Measurements from ENCODE around the gene TNRC6B. TPM values are rescaled to one million over a fixed set of nuclear protein-coding genes. Genes with fewer than 3 reads are reported as not detected.

The TNRC6B gene
- total RNA-seq, 1 experiment from 2014 or later: 58.1 TPM

GRCh38 chr22:40346185-40347118 is 168.7 kb downstream of the TNRC6B start, which contains the start of gene ADSL:
ADSL (plus strand) TSS chr22:40346500; CDS start chr22:40346559, 59 bp downstream.
- peak within 1 kb of the TSS; percentile 79 for H3K14ac ChIP-seq (ENCODE audit: insufficient read depth, low read length)
- no CpG with 5 or more reads among the region's 65 CpGs for WGBS (ENCODE audit: extremely low coverage, insufficient read length, low lambda C conversion rate)
- no peak within 1 kb of the TSS for H3K23ac ChIP-seq (ENCODE audit: insufficient read length, low read depth, low read length)
- H3K9me3 Mint-ChIP-seq: no peaks in the 10 kb centered on the region; a peak in 1 of 5 replicates
- H3K27me3 Mint-ChIP-seq (ENCODE audit: low read depth): peaks cover 2% of the 10 kb centered on the region; the same call in 1 of the 2 replicates
- no peak within 1 kb of the TSS for H2BK15ac ChIP-seq (ENCODE audit: low read depth, low read length)
- peak within 1 kb of the TSS; percentile 98 for H3K4me2 ChIP-seq (ENCODE audit: insufficient read depth, insufficient read length, low read length)
- TF ChIP-seq CTCF (conservative IDR thresholded peaks at IDR 0.05): no peak; the same call in 2 of the 3 replicates
- H3K27ac ChIP-seq (ENCODE audit: insufficient read length, low read depth, low read length): peak within 1 kb of the TSS; percentile 1
- H3K4me1 ChIP-seq (ENCODE audit: insufficient read depth, low read length): no peaks in the 10 kb centered on the region
- no peak within 1 kb of the TSS for H4K91ac ChIP-seq (ENCODE audit: insufficient read length, low read depth, low read length)
- H4K20me1 ChIP-seq (ENCODE audit: control insufficient read depth, insufficient read depth, insufficient read length): no peaks in the 10 kb centered on the region
- no peaks in the 10 kb centered on the region for H3K9me3 ChIP-seq (ENCODE audit: control insufficient read depth, low read depth, low read length)
- no peak within 1 kb of the TSS for H3K56ac ChIP-seq (ENCODE audit: insufficient read length, low read depth, low read length)
- peaks cover 3% of the 10 kb centered on the region for H3K79me1 ChIP-seq (ENCODE audit: insufficient read depth, low read depth, low read length, poor library complexity, severe bottlenecking)
- peak; percentile 89 for DNase-seq
- H3K27me3 ChIP-seq (ENCODE audit: insufficient read depth, low read length): no peaks in the 10 kb centered on the region
- peaks cover 16% of the 10 kb centered on the region for H3K23me2 ChIP-seq (ENCODE audit: insufficient read length, low read depth, low read length, poor library complexity, severe bottlenecking)
- peak within 1 kb of the TSS; percentile 99 for H3K4me3 Mint-ChIP-seq
- H4K5ac ChIP-seq (ENCODE audit: insufficient read length, low read depth, low read length): no peak within 1 kb of the TSS
- H2BK12ac ChIP-seq (ENCODE audit: insufficient read length, low read depth, low read length): no peak within 1 kb of the TSS
- H3T11ph ChIP-seq (ENCODE audit: low read length): no peak within 1 kb of the TSS
- peak within 1 kb of the TSS; percentile 84 for H3K9ac ChIP-seq (ENCODE audit: extremely low read depth, insufficient read length, low read length)
- H2AK5ac ChIP-seq (ENCODE audit: insufficient read length, low read length): no peak within 1 kb of the TSS
- no peak within 1 kb of the TSS for H3K4ac ChIP-seq (ENCODE audit: low read depth, low read length)
- no peak within 1 kb of the TSS for H2AFZ ChIP-seq (ENCODE audit: low read length)
- H3K4me1 Mint-ChIP-seq: peaks cover 8% of the 10 kb centered on the region in 2 experiments
- peak within 1 kb of the TSS; percentile 97 to 99 (median 98) for H3K27ac Mint-ChIP-seq
- H2BK5ac ChIP-seq (ENCODE audit: insufficient read length, low read length): no peak within 1 kb of the TSS
- peaks cover 23% of the 10 kb centered on the region; the same call in 1 of the 2 replicates for H3K79me2 ChIP-seq (ENCODE audit: insufficient read depth, low read length)
- H2BK20ac ChIP-seq (ENCODE audit: low read depth, low read length, poor library complexity, severe bottlenecking): no peak within 1 kb of the TSS
- peak within 1 kb of the TSS; percentile 72 for H3K18ac ChIP-seq (ENCODE audit: insufficient read length, low read depth, low read length)
- H3K36me3 Mint-ChIP-seq (ENCODE audit: insufficient read depth in 1 of 3, low read depth in 3 of 3): peaks cover 17 to 36% (median 28%) of the 10 kb centered on the region in 3 experiments; a peak in 6 of 7 replicates
- H2BK120ac ChIP-seq (ENCODE audit: low read depth, low read length, poor library complexity, severe bottlenecking): no peak within 1 kb of the TSS
- H4K8ac ChIP-seq (replicated peaks; ENCODE audit: insufficient read length, low read depth, low read length): no peak within 1 kb of the TSS

All from H9 (cell line).